Adrenal gland (tissue), 12 donors: ENCODE data around the gene ZBTB49. TPM values are rescaled to one million over a fixed set of nuclear protein-coding genes. Genes with fewer than 3 reads are reported as not detected.

ENCODE experiments used
- DNase-seq, 7 donors: peaks; one replicate each; pipeline ENCODE4 v3.0.0-alpha.2; 2019 to 2020
- H3K27ac ChIP-seq, 5 donors: fragments of 200-600 bp; sonication (generic) in 4 of 5; 1 replicate in 3 of 5; 2 replicates in 2 of 5; pipeline versions ENCODE4 v1.5.1 to v1.8.0; 2016 to 2020; ENCODE audit warnings: mild to moderate bottlenecking in 1 of 5
- H3K27me3 ChIP-seq: fragments of 200-600 bp; 2 replicates; pipeline ENCODE4 v1.8.0; 2021
- H3K36me3 ChIP-seq, 2 donors: fragments of 200-600 bp; replicated peaks in 1 of 2; 1 replicate in 1 of 2; 2 replicates in 1 of 2; pipeline versions ENCODE4 v1.5.1 to v1.8.0; 2018 to 2022
- H3K4me1 ChIP-seq, 2 donors: fragments of 200-600 bp; replicated peaks in 1 of 2; 1 replicate in 1 of 2; 2 replicates in 1 of 2; pipeline versions ENCODE4 v1.5.1 to v1.8.0; 2018 to 2021
- H3K4me3 ChIP-seq, 4 donors: fragments of 200-600 bp; sonication (generic) in 3 of 4; one replicate each; pipeline ENCODE4 v1.5.1; 2016 to 2018
- H3K9me3 ChIP-seq, 3 donors: fragments of 200-600 bp; sonication (generic) in 1 of 3; replicated peaks in 1 of 3; 1 replicate in 2 of 3; 2 replicates in 1 of 3; pipeline versions ENCODE4 v1.5.1 to v1.8.0; 2016 to 2021
- CTCF ChIP-seq, 6 experiments: fragments of 450-650 bp in 4 of 6; fragments of 200-600 bp in 2 of 6; sonication (generic) in 1 of 6; IDR thresholded peaks; 1 replicate in 5 of 6; 2 replicates in 1 of 6; pipeline versions ENCODE4 v1.5.1 to v1.8.0; 2016 to 2021; ENCODE audit warnings: antibody characterized with exemption in 6 of 6, mild to moderate bottlenecking in 2 of 6, moderate library complexity in 1 of 6
- POLR2A ChIP-seq, 2 donors: fragments of 450-650 bp; IDR thresholded peaks; one replicate each; pipeline ENCODE4 v1.6.1; 2017; ENCODE audit warnings: antibody characterized with exemption in 2 of 2, mild to moderate bottlenecking in 2 of 2, moderate library complexity in 1 of 2
- WGBS, 4 donors: extraction: QIAGEN DNeasy Blood & Tissue Kit in 2 of 4; methylation state at CpG; one replicate each; pipeline versions ENCODE4 v1.1.5 to v1.1.7; 2013 to 2017; 5-methylcytosine and 5-hydroxymethylcytosine counted together
- intact Hi-C, 2 donors: fragments of 100-400 bp; cut with DNase I; formaldehyde crosslinking; loops; one replicate each; pipeline versions ENCODE4 v1.14.1 to v1.15.0; 2022 to 2023
- polyA plus RNA-seq, 3 donors: library from polyadenylated mRNA; stranded (reverse); fragments of 200-250 nt in 2 of 3; fragments of 350-450 nt in 1 of 3; fragmentation: Illumina TruSeq in 1 of 3; extraction: RNeasy Lipid Tissue Mini Kit (QIAGEN cat#74804) in 1 of 3; gene quantifications; one replicate each; pipeline ENCODE4 v1.2.3, GENCODE V29; 2013 to 2014
- total RNA-seq, 9 donors: library from RNA; depleted of rRNA in 4 of 9; stranded (reverse); fragments of >200 nt in 4 of 9; fragments of 120-200 nt in 1 of 9; fragmentation: NEBNext Ultra II Directional in 1 of 9; extraction: Animal tissue kit (Norgen Biotek cat#: 25700) in 1 of 9; gene quantifications; one replicate each; pipeline versions ENCODE4 v1.1.0 to v1.2.4, GENCODE V29; 2013 to 2023
- donor health status: healthy with polysubstance abuse.
- donor health status: Bipolar disorder and iron deficiency.
- donor health status: DM: yes; HTN: yes; CAD: no.
- donor health status: DM: no; HTN: no; CAD: no.
- donor health status: DM: no; HTN: no; CAD: no.
- donor health status: DM: yes; HTN: yes; CAD: no.

ZBTB49 gene
- total and polyA plus RNA-seq, 12 donors, result 3.3 to 7.2 (median 4.7) TPM

GRCh38 chr4:4364486-4365208, 74.6 kb downstream of the ZBTB49 start:
- no peak overlapping the region for H3K27ac ChIP-seq
- TF ChIP-seq CTCF (IDR thresholded peaks at IDR 0.05) (no peak), POLR2A (IDR thresholded peaks at IDR 0.05) (no peak)
- intact Hi-C loops, result no loop called here
- H3K9me3 ChIP-seq, result no peaks in the 10 kb centered on the region
- H3K4me3 ChIP-seq, result no peak overlapping the region
- DNase-seq, result no peak
- 72 to 84% (median 75%) methylated on average over 9 of the region's 9 CpGs for WGBS, 4 donors
- no peaks in the 10 kb centered on the region for H3K27me3 ChIP-seq
- no peaks in the 10 kb centered on the region for H3K4me1 ChIP-seq
- no peaks in the 10 kb centered on the region for H3K36me3 ChIP-seq

- Histone ChIP-seq H3K4me3 (no peak overlapping the region), H3K4me1 (no peaks in the 10 kb centered on the region), H3K9me3 (no peaks in the 10 kb centered on the region), H3K36me3 (no peaks in the 10 kb centered on the region), H3K27ac (no peak overlapping the region), H3K27me3 (no peaks in the 10 kb centered on the region)
- 76 to 81% (median 79%) methylated on average over 9 to 11 of the region's 11 CpGs for WGBS, 4 donors
- TF ChIP-seq POLR2A (IDR thresholded peaks at IDR 0.05), result no peak
- TF ChIP-seq CTCF (IDR thresholded peaks at IDR 0.05), result no peak
- intact Hi-C loops, result no loop called here
- no peak for DNase-seq
Observed at GRCh38 chr4:4368809-4369580, 78.9 kb downstream of the ZBTB49 start.

Other genes starting within 250 kb of the ZBTB49 start
- not detected for gene OTOP1, start 63.3 kb upstream of the ZBTB49 start, total RNA-seq
- not detected for gene OTOP1, start 63.3 kb upstream of the ZBTB49 start, polyA plus RNA-seq
- gene TMEM128, start 42.0 kb upstream of the ZBTB49 start, total RNA-seq, result 10 to 100 TPM; 15.3 to 31.0 (median 29.5) TPM
- 10 to 100 TPM; 14.6 to 33.2 (median 23.0) TPM for gene TMEM128, start 42.0 kb upstream of the ZBTB49 start, polyA plus RNA-seq
- gene LYAR, start 97 bp upstream of the ZBTB49 start, total RNA-seq, result 10 to 100 TPM in 3 of 9 donors, 1 to 10 TPM in 6; 5.1 to 19.1 (median 8.0) TPM
- gene LYAR, start 97 bp upstream of the ZBTB49 start, polyA plus RNA-seq, result 10 to 100 TPM; 10.1 to 30.1 (median 19.5) TPM
- 10 to 100 TPM in 4 of 9 donors, 1 to 10 TPM in 5; 1.4 to 42.7 (median 7.2) TPM for gene NSG1, start 96.9 kb downstream of the ZBTB49 start, total RNA-seq
- 10 to 100 TPM in 2 of 3 donors, 1 to 10 TPM in 1; 6.7 to 39.0 (median 13.2) TPM for gene NSG1, start 96.9 kb downstream of the ZBTB49 start, polyA plus RNA-seq